Measurements from ENCODE around the gene MBD5. TPM values are rescaled to one million over a fixed set of nuclear protein-coding genes. Genes with fewer than 3 reads are reported as not detected.
A peak's percentile ranks its signal among the peaks of the same experiment; 100 is the strongest.

The MBD5 gene
- polyA plus RNA-seq, 1 donor (not counting 4 experiments of a cell fraction or from before 2014, with no cell fraction given) = 20.1 TPM

- FAIRE-seq = peak; percentile 86
Measured at GRCh38 chr2:148020111-148021058, 506 bp upstream of the MBD5 start, which contains the start of gene ORC4. Gene ORC4, minus strand, starts transcription at chr2:148020737. Its CDS starts 44,779 bp downstream, at chr2:147975958.

GRCh38 chr2:148021886-148022285 lies 995 bp downstream of the MBD5 start:
- no peak for TF ChIP-seq CTCF (optimal IDR thresholded peaks at IDR 0.05 in 1 of 3, IDR thresholded peaks at IDR 0.05 in 1 of 3, conservative IDR thresholded peaks at IDR 0.05 in 1 of 3; ENCODE audit: extremely low read depth in 1 of 3, insufficient read depth in 2 of 3, low read length in 3 of 3)
- TF ChIP-seq EZH2 (IDR thresholded peaks at IDR 0.05; ENCODE audit: low read length) = no peak
- no peaks in the 10 kb centered on the region for H3K27me3 ChIP-seq (ENCODE audit: control insufficient read depth, extremely low read depth, insufficient read depth, low read length)
- FAIRE-seq (no peak), DNase-seq (ENCODE audit: low read depth, low spot score) (no peak)
- dilution Hi-C loops (cut with MboI; ENCODE audit: extremely low pct_ligation_motif_present, low sequenced_read_pairs) = no loop called here
- peak overlapping the region; percentile 88 for H3K9ac ChIP-seq (ENCODE audit: control insufficient read depth, extremely low read depth, insufficient read depth, low read length)
- H3K27ac ChIP-seq (ENCODE audit: control insufficient read depth, insufficient read depth, low read length) = peak overlapping the region; percentile 88
- H3K36me3 ChIP-seq (ENCODE audit: control insufficient read depth in 2 of 2, extremely low read depth in 1 of 2, insufficient read depth in 2 of 2, low read length in 2 of 2) = no peaks in the 10 kb centered on the region
- no peaks in the 10 kb centered on the region for H3K9me1 ChIP-seq (ENCODE audit: control insufficient read depth, extremely low read depth, insufficient read depth, low read length)
- peaks cover 77% of the 10 kb centered on the region for H3K79me2 ChIP-seq (ENCODE audit: control insufficient read depth, insufficient read depth, low read length)
- peaks cover 6% of the 10 kb centered on the region for H3K4me1 ChIP-seq (ENCODE audit: control insufficient read depth, extremely low read depth, insufficient read depth, low read length)
- H3K9me3 ChIP-seq (ENCODE audit: control insufficient read depth, low read depth, low read length) = no peaks in the 10 kb centered on the region
- peak overlapping the region; percentile 66 for H3K4me2 ChIP-seq (ENCODE audit: control insufficient read depth, extremely low read depth, insufficient read depth, low read depth, low read length)
- peak overlapping the region; percentile 61 to 86 (median 72) for H3K4me3 ChIP-seq (ENCODE audit: control insufficient read depth in 2 of 3, extremely low read depth in 1 of 3, insufficient read depth in 2 of 3, low read depth in 1 of 3, low read length in 3 of 3)
- no peak overlapping the region for H2AFZ ChIP-seq (ENCODE audit: control insufficient read depth, low read length)
- no peaks in the 10 kb centered on the region for H4K20me1 ChIP-seq (ENCODE audit: control insufficient read depth, extremely low read depth, insufficient read depth, low read length)

More at GRCh38 chr2:148020111-148021058, 506 bp upstream of the MBD5 start, which contains the start of gene ORC4:
- Histone ChIP-seq H3K79me2 (ENCODE audit: control insufficient read depth, insufficient read depth, low read length) (peaks cover 88% of the 10 kb centered on the region), H3K4me3 (ENCODE audit: control insufficient read depth in 2 of 3, extremely low read depth in 1 of 3, insufficient read depth in 2 of 3, low read depth in 1 of 3, low read length in 3 of 3) (peak within 1 kb of the TSS; percentile 72 to 91 (median 87)), H3K9me1 (ENCODE audit: control insufficient read depth, extremely low read depth, insufficient read depth, low read length) (no peaks in the 10 kb centered on the region), H3K4me1 (ENCODE audit: control insufficient read depth, extremely low read depth, insufficient read depth, low read length) (peaks cover 6% of the 10 kb centered on the region), H3K4me2 (ENCODE audit: control insufficient read depth, extremely low read depth, insufficient read depth, low read depth, low read length) (peak within 1 kb of the TSS; percentile 92), H3K36me3 (ENCODE audit: control insufficient read depth in 2 of 2, extremely low read depth in 1 of 2, insufficient read depth in 2 of 2, low read length in 2 of 2) (no peaks in the 10 kb centered on the region), H3K27ac (ENCODE audit: control insufficient read depth, insufficient read depth, low read length) (peak within 1 kb of the TSS; percentile 88), H3K9ac (ENCODE audit: control insufficient read depth, extremely low read depth, insufficient read depth, low read length) (peak within 1 kb of the TSS; percentile 88), H3K27me3 (ENCODE audit: control insufficient read depth, extremely low read depth, insufficient read depth, low read length) (no peaks in the 10 kb centered on the region), H4K20me1 (ENCODE audit: control insufficient read depth, extremely low read depth, insufficient read depth, low read length) (no peaks in the 10 kb centered on the region), H3K9me3 (ENCODE audit: control insufficient read depth, low read depth, low read length) (no peaks in the 10 kb centered on the region), H2AFZ (ENCODE audit: control insufficient read depth, low read length) (peak within 1 kb of the TSS; percentile 85)
- dilution Hi-C loops (cut with MboI; ENCODE audit: extremely low pct_ligation_motif_present, low sequenced_read_pairs) = no loop called here
- no peak for TF ChIP-seq EZH2 (IDR thresholded peaks at IDR 0.05; ENCODE audit: low read length)
- peak; percentile 44 to 73 (median 55) for TF ChIP-seq CTCF (optimal IDR thresholded peaks at IDR 0.05 in 1 of 3, IDR thresholded peaks at IDR 0.05 in 1 of 3, conservative IDR thresholded peaks at IDR 0.05 in 1 of 3; ENCODE audit: extremely low read depth in 1 of 3, insufficient read depth in 2 of 3, low read length in 3 of 3)
- peak; percentile 85 for DNase-seq (ENCODE audit: low read depth, low spot score)
